Measurements from ENCODE around the gene REP15.

REP15 gene

GRCh38 chr12:27667540-27667939 lies 28.7 kb upstream of the REP15 start:
- TF ChIP-seq CTCF (IDR thresholded peaks at IDR 0.05) = no peak

- no peak for TF ChIP-seq CTCF (IDR thresholded peaks at IDR 0.05)
Measured at GRCh38 chr12:27672051-27672450, 24.2 kb upstream of the REP15 start.

- TF ChIP-seq CTCF (IDR thresholded peaks at IDR 0.05) = no peak
Measured at GRCh38 chr12:27672643-27673042, 23.6 kb upstream of the REP15 start.

- no peak for TF ChIP-seq CTCF (IDR thresholded peaks at IDR 0.05)
Measured at GRCh38 chr12:27673101-27673718, 23.0 kb upstream of the REP15 start.

- no peak for TF ChIP-seq CTCF (IDR thresholded peaks at IDR 0.05)
Measured at GRCh38 chr12:27674989-27675388, 21.3 kb upstream of the REP15 start.

- no peak for TF ChIP-seq CTCF (IDR thresholded peaks at IDR 0.05)
Measured at GRCh38 chr12:27680619-27681018, 15.6 kb upstream of the REP15 start.

GRCh38 chr12:27682534-27682933 lies 13.7 kb upstream of the REP15 start:
- TF ChIP-seq CTCF (IDR thresholded peaks at IDR 0.05) = no peak

- TF ChIP-seq CTCF (IDR thresholded peaks at IDR 0.05) = no peak
Measured at GRCh38 chr12:27685274-27685673, 11.0 kb upstream of the REP15 start.

All from LNCAP (cell line).